ENCODE results near the gene EVA1A. TPM values are rescaled to one million over a fixed set of nuclear protein-coding genes. Genes with fewer than 3 reads are reported as not detected.

The EVA1A gene
- total RNA-seq, 1 donor from 2014 or later: 0.41 TPM

DNA sequence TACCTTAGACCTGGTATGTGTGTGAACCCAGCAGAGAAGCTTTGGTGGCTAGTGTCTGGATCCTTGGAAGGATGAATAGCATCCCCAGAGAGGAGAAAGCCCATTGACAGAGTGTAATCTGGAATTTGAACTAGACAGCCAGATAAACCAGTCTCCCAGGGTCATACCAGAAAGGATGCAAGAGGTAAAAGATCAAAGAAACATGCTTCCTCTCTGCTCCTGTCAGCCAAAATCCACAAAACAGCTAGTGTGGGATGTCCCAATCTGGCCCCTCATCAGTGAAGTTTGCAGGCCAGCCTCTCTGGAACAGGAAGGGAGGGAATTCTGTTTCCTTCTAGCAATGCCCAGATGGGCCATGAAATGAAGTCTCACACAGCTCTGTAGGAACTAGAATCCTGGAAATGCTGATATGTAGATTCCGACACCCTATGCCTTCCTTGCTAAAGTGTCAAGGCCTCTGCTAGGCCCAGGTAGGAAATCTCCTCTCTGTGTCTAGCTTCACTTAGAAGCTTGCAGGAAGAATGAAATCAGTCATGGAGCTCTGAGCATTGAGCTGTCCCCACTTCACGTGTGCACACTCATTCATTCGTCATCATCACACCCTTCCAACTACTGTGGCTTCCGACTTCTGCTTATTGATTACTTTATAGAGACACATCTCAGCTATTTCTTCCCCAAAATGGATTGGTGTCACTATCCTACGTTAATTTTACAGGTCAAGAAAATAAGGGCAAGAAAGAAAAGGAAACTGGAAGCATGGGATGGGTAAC is 38.0 kb downstream of the EVA1A start:
- DNase-seq (ENCODE audit: low spot score in 2 of 2) (no peak), FAIRE-seq (no peak)

DNA sequence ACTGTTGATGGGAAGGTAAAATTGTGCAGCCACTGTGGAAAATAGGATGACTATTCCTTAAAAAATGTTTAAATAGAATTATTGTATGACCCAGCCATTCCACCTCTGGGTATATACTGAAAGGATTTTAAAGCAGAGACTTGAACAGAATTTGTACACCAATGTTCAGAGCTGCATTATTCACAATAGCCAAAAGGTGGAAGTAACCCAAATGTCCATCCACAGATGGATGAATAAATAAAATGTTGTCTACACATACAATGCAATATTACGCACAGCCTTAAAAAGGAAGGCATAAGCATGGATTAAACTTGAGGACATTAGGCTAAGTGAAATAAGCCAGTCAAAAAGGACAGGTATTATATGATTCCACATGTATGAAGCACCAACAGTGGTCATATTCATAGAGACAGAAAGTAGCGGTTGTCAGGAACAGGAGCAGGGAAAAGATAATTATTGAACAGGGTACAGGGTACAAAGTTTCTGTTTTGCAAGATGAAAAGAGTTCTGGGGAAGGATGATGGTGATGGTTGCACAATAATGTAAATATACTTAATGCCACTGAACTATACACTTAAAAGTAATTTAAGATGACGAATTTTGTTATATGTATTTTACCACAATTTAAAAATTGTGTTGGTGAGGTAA is 39.4 kb downstream of the EVA1A start:
- FAIRE-seq: no peak
- DNase-seq (ENCODE audit: low spot score in 2 of 2): no peak

DNA sequence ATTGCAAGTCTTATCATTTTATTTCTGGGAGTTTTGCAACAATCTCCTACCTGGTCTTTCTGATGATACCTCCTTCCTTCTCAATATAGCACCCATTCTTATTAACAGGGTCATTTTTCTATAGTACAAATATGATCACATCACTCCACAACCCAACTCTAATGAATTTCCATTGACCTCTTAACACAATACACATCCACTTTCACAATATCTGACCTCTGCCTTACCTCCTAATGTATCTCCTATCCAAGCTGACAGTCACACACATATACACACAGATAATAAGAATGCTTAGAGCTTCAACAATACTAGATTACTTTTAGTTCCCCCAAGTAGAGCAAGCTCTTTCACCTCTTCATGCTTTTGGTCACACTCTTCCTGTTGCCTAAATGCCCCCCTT is 40.9 kb downstream of the EVA1A start:
- no peak for FAIRE-seq
- no peak for DNase-seq (ENCODE audit: low spot score in 2 of 2)

DNA sequence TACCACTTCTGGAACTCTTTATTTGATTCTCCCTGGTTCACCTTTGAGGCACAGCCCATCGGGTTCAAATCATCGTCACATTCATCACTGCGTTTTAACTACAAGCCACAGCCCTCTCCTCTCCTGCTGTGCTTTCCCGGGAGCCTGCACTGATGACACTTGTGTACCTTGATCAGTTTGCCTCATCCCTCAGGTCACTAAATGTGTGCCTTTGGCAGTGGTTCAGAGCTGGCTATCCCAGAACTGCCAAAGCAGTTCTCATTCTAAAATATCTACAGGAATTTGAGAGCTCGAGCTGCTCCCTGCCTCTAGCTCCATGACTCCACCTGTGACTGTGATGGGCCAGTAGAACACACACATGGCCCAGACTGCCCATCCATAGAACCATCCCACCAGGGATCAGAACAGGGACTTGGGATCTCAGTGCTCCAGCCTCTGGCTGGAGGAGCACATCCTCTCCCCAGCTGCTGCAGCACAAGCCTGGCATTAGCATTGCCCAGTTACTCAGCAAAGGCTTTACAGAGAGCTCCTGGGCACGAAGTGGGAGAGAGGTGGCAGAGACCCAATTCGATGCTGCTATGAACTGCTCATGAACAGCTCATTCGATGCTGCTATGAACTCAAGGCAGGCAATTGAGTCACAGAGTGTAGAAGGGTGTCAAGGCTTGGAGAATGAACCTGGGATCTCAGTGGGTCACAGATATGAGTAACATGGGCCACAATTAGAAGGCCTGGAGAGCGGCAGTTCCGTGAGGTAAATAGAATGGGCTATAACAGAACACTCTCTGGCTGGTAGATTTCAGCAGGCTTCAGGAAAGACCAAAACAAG is 41.9 kb downstream of the EVA1A start:
- FAIRE-seq (no peak), DNase-seq (ENCODE audit: low spot score in 2 of 2) (no peak)

DNA sequence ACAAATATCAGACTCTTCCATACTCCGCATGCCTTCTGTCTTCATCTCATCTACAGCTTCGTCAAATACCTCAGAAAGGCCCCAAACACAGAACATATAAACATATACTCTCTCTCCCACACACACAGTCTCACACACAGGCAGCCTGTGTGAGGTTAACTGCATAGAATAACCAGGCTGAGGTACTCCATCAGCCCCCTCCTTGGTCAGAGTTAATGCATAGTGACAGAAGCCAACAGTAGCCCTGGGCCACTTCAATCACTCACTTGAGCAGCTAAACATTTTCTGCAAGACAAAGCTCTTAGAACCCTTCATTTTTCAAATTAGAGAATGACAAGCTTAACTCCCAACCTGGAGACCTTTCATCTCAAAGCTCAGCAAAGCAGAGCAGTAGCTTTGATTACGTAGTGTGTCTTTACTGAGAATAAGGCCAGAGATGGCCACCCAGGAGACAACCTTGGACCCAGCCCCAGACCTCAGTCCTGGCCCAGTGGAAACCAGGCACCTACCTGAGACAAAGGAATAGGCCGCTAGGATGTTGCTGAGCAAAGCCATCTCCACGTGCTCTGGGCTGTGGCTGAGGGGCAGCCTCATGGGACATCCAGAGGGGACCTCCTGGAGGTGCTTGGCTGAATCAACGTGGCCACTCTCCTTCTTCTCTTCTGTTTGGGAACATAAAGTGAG is 43.0 kb downstream of the EVA1A start:
- DNase-seq (ENCODE audit: low spot score in 2 of 2) (no peak), FAIRE-seq (no peak)

DNA sequence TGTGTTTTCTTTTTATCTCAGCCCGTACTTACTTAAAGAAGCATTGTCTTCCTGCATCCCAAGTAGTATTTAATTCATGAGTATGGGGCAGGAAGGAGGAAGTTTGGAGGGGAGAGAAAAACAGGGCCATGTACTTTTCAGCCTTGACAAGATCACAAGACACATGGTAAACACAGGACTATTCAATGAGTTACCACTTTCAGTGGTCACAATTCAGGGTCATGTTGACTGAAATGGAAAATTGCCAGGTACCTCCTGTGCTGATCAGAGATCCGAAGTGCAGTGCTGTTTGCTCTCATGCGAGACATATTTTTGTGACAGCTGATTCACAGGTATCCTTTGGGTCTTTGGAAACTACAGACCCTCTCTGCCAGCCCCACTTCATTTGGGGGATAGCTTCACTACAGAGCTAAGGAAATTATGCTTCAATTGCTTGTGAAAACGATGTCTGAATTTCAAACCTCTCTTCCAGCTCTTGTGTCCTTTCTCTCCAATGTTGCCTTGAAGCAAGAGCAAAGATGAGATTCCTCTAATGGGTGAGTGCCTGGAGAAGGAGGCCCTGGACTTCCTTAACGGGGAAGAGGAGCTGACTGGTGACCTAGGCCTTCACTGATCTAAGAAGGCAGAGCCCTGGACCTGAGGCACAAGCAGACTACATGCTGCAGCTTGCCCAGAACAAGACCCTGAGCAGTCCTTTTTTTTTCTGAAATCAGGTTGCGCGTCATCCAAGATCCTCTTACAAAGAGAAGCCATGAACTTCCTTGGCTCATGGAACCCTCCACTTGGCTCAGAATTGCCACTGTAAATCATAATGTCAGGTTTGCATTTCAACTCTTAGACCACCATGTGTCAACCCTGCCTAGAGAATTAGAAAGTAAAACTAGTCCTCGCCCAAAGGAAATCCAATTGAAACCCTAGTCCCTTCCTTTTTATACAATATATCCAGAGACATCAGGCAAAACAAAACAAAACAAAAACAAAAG is 44.1 kb downstream of the EVA1A start:
- no peak for FAIRE-seq
- no peak for DNase-seq (ENCODE audit: low spot score in 2 of 2)

DNA sequence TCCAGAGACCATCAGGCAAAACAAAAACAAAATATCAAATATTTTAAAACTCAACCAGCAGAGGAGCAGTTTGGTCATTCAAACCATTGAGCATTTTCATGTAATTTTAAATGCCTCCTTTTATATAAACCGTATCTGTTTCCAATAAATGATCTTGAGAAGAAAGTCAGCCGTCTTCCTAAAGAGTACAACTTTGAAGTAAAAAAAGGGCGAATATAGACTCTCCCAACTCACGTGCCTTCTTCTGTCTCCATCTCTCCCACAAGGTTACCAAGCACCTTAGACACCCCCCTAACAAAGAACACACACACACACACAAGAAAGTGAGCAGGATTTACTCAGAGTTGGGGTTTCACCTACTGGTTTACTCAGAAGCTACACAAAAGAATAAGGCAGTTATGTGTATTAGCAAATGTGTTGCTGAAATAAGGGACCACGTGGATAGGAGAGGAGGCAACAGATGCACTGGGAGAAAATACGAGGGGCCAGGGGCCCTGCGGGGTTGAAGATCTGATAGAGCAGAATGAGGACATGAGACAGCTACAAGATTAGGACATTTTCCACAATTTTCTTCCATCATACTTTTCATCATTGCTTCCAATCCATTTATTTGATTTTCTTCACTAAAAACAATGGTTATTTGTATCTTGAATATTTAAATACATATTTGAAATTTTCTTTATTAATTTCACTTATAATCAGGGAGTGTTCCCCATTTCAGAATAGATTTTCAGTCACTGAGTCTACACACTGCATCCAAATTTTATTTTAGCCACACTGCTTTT is 45.0 kb downstream of the EVA1A start:
- no peak for DNase-seq (ENCODE audit: low spot score in 2 of 2)
- FAIRE-seq: no peak

DNA sequence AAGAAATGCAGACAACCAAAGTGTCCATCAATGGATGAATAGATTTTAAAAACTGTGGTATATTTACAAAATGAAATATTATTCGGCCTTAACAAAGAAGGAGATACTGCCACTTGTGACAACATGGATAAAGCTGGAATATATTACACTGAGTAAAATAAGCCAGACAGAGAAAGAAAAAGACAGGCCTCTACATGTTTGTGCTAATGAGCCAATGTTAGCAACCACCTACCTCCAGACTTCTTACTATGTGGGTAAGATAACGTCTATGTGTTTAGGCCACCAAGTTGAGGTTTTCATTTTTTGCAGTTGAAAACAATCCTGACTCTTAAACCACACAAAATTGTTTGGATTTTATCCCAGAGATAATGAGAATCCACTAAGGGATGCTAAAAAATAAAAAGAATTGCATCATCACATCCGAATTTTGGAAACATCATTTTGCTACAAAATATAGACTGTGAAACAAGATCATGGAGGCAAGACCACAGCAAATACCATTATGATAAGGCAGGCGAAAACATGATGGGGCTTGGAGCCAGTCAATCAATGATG is 47.0 kb downstream of the EVA1A start:
- DNase-seq (ENCODE audit: low spot score in 2 of 2): no peak
- no peak for FAIRE-seq

DNA sequence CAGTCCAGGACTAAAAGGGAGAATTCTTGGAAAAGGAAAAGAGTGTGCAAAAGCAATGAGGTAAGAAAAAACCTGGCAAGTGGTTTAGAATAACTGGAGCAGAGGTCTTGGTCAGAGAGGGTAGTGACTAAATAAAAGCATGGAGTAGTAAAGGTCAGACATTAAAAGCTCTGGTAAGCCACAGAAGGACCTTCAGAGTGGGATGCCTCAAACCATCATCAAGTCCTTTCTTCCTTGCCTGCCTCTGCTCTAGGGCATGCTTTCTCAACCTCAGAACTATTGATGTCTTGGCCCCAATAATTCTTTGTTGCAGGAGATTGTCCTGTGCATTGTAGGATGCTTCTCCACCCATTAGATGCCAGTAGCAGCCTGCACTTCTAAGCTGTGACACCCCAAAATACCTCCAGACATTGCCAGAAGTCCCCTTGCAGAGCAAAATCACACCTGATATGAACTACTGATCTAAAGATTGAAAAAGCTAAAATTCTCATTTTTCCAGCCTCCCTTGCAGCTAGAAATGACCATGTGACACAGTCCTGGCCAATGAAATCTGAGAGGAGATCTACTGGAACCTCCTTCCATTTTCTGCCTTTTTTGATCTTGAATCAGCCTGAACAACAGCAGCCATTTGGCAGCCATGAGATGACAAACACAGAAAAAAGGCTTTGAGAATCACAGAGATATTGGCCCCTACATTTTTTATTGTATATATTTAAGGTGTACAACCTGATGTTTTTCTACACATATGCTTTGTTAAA is 48.1 kb downstream of the EVA1A start:
- DNase-seq (ENCODE audit: low spot score in 2 of 2) (no peak), FAIRE-seq (no peak)

DNA sequence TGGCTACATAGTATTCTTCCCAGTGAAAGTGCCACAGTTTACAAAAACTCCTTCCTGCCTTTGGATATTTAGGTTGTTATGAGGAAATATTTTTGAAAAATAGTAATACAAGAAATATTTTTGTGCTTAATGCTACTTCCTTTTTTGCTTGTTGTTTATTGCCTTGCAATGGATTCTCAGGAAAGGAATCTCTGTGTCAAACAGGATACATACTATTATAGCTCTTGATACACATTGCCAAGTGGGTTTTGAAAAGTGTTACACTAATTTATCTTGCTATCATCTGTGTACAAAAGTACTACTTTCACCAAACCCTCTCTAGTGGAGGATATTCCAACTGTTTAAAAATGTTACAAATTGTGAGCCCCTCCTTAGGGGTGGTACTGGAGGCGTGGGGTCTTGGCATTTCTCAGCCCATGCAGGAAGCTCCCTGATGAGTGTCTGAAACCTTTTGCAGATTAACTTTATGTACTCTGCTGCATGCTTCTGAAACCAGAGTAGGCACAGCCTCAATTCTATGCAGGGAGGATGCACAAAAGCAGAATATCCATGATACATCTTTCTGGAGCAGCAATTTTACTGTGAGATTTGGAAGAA is 54.5 kb downstream of the EVA1A start:
- FAIRE-seq: no peak
- no peak for DNase-seq (ENCODE audit: low spot score in 2 of 2)

DNA sequence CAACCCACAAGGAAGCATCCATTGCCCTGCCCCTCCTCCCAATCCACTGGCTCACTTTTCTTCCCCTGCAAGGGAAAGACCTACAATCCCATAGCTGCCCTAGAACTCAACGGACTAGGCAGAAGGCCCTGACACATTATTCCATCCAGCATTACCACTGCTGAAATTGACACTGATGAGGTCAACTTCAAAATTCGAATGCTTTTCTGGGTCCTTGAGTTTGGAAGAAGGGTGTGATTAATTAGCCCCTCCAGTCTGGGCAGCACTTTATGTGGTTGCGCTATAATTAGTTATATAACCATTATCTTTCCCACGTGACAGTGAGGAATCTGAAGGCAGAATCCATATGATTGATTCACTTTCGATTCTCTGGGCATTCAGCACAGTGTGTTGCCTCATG is 55.7 kb downstream of the EVA1A start:
- DNase-seq (ENCODE audit: low spot score in 2 of 2): no peak
- FAIRE-seq: no peak

DNA sequence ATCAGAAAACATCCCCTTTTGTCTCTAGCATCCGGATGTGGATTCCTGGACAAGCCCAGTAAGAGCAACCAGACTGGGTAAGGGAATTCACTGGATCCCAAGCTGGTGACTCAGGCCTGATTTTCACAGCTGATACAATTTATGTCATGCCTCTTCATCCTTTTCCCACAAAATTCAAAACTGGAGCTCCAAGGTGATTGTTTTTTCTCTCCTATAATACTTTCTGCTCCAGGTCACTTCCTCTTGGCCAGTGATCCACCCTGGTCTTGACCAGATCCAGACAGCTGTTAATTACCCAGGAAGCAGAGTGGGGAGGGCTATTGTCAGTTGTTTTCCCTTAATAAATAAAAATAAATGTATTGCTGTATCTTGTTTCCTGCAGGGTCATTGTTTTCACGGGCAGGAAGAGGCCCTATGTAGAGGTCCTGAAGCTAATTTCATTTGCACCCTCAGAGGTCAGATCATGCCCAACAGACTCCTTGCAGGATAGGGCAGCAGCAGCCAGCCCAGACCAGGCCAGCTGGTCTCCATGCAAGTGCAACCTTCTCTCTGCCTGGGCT is 57.6 kb downstream of the EVA1A start:
- DNase-seq (ENCODE audit: low spot score in 2 of 2): no peak
- FAIRE-seq: no peak

DNA sequence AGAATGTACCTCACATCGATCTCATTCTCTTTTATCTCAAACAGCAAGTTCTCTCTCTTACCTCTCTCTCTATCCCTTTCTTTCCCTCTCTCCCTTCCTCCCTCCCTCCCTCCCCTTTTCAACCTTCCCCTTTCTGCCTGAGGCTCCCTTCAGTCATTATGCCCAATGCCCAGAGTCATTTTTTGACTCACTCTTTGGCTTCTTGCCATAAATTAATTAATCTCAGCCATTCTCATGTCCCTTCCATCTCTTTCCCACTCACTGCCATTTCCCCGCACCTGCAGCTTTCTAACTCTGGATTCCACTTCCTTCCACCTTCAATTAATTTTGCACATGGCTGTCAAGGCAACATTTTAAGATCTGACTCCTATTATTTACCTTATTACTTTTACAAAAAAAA is 60.1 kb downstream of the EVA1A start:
- FAIRE-seq: no peak
- no peak for DNase-seq (ENCODE audit: low spot score in 2 of 2)

DNA sequence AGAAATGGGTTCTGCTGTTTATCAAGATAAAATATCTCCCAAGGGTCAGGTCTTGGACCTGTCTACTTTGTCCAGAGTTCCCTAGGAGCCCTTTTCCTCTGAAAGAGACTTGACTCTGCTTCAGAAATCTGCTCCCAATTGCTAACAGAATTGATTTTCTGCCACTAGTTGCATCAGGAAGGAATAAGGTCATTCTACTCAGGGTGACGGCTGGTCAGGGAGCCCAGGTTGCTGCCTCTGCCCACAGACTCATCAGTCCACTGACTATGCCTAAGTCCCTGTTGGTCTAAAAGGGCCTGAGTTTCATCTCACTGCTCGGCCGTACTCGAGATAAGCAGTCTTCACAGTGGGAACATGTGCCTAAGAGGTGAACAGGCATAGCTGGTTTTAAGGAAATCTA is 61.2 kb downstream of the EVA1A start:
- DNase-seq (ENCODE audit: low spot score in 2 of 2) (no peak), FAIRE-seq (no peak)

DNA sequence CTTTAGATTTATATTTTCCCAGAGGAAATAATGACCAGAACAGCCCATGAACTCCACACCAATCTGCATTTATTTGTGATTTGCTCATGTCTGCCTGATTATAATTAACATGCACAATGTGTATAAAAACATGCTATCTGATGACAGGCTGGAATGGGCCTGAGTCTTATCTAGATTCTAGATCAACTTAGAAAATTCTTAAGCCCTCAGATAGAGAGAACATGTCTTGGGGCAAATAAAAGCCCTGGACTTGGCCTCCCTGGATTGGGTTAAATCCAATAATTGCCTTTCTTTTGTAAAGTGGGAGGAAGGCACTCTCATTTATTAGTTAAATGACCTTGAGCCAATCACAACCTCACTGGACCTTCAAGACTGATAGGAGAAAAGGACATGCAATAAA is 61.8 kb downstream of the EVA1A start:
- no peak for DNase-seq (ENCODE audit: low spot score in 2 of 2)
- no peak for FAIRE-seq

DNA sequence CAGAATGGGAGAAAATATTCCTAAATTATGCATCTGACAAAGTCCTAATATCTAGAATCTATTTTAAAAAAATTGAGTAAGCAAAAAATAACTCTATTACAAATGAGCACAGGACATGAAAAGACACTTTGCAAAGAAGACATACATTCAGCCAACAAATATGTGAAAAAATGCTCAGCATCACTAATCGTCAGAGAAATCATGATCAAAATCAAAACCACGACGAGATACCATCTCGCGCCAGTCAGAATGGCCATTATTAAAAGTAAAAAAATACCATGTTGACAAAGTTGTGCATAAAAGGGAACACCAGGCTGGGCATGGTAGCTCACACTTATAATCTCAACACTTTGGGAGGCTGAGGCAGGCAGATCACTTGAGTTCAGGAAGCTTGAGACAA is 63.5 kb downstream of the EVA1A start:
- no peak for FAIRE-seq
- DNase-seq (ENCODE audit: low spot score in 2 of 2): no peak

DNA sequence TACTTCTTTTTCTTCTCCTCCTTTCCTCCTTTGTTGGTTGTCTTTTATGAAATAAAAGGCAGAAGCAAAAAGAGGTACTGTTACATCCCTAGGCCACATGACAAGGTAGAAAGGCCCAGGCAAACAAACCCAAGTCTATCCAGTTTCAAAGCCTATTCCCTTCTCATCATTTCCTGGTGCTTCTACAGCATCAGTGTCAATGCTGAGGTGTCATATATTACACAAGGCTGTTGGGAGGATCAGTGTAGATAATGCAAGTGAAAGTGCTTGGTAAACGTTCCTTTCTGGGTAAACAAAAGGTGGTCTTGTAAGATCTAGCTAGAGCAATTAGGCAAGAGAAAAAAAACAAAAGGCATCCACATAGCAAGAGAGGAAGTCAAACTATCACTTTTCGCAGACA is 64.9 kb downstream of the EVA1A start:
- FAIRE-seq: no peak
- DNase-seq (ENCODE audit: low spot score in 2 of 2): no peak

Measured in frontal cortex (tissue), 4 donors.